ENCODE results near the gene ELAPOR1. TPM values are rescaled to one million over a fixed set of nuclear protein-coding genes. Genes with fewer than 3 reads are reported as not detected.

ELAPOR1 gene
- total RNA-seq, 1 experiment from 2014 or later = 0.75 TPM

DNA sequence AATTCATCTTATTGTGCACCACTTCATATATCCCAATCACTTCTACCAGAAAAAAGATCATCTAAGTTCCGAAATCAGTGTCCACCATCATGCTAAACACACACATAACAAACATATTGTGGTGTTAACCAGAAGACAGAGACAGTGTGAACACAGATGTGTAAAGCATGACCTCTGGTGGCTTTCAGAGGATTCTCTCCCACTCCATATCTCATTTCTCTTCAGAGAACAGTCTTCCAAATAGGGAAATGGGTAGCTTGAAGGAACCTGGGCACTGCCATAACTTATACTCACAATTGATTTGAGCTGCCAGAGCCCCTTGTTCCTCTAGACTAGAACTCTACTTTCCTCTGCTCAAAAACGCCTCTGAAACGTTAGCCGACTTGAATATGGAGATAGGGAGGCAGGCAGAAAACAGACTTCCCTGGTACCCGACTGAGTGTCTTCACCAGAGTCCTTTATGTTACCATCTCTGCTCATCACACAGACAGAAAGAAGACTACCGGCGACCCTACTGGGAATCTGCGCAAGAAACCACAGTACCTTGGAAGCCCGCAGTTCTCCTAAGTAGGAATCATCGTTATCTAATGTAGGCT, 1.8 kb upstream of the ELAPOR1 start:
- no peaks in the 10 kb centered on the region for H3K9me3 ChIP-seq
- POLR2A ChIA-PET = no interaction called here
- DNase-seq = no peak
- no peak overlapping the region for H3K4me3 Mint-ChIP-seq (ENCODE audit: unreplicated experiment)
- TF ChIP-seq, protein P1, sequence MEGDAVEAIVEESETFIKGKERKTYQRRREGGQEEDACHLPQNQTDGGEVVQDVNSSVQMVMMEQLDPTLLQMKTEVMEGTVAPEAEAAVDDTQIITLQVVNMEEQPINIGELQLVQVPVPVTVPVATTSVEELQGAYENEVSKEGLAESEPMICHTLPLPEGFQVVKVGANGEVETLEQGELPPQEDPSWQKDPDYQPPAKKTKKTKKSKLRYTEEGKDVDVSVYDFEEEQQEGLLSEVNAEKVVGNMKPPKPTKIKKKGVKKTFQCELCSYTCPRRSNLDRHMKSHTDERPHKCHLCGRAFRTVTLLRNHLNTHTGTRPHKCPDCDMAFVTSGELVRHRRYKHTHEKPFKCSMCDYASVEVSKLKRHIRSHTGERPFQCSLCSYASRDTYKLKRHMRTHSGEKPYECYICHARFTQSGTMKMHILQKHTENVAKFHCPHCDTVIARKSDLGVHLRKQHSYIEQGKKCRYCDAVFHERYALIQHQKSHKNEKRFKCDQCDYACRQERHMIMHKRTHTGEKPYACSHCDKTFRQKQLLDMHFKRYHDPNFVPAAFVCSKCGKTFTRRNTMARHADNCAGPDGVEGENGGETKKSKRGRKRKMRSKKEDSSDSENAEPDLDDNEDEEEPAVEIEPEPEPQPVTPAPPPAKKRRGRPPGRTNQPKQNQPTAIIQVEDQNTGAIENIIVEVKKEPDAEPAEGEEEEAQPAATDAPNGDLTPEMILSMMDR (IDR thresholded peaks at IDR 0.05; ENCODE audit: insufficient read depth in 1 of 2, low read depth in 1 of 2, low read length in 1 of 2, severe bottlenecking in 1 of 2, unreplicated experiment in 1 of 2) = peak in 1 of 2 experiments; percentile 31
- no peaks in the 10 kb centered on the region for H3K9me3 Mint-ChIP-seq (ENCODE audit: unreplicated experiment)
- H3K4me1 Mint-ChIP-seq (ENCODE audit: low read depth, unreplicated experiment) = no peaks in the 10 kb centered on the region
- no peak overlapping the region for H3K4me3 ChIP-seq (ENCODE audit: low read depth, low read length)
- intact Hi-C loops (cut with micrococcal nuclease; ENCODE audit: unreplicated experiment) = loop anchor here (1.0 to 2.0 kb wide), 4 partner anchors 23 to 81 kb away; no protein-coding TSS in a partner anchor
- H3K27ac Mint-ChIP-seq (ENCODE audit: unreplicated experiment) = peak overlapping the region; percentile 16
- CTCF ChIA-PET = interaction anchor here (0.6 to 2.4 kb wide), 8 partner anchors 12 to 496 kb away, joined by 3 to 10 read pairs (median 6); no protein-coding TSS in a partner anchor
- H3K36me3 ChIP-seq (ENCODE audit: control insufficient read depth, insufficient read depth, low read length) = no peaks in the 10 kb centered on the region
- H3K36me3 Mint-ChIP-seq (ENCODE audit: insufficient read depth, unreplicated experiment) = peaks cover 9% of the 10 kb centered on the region
- no TSS peak for BruUV-seq (replicated peaks)
- H3K27me3 ChIP-seq (replicated peaks; ENCODE audit: control insufficient read depth, insufficient read depth, low read length) = no peaks in the 10 kb centered on the region
- H3K4me1 ChIP-seq = no peaks in the 10 kb centered on the region; the same call in 1 of the 2 replicates
- H3K27me3 Mint-ChIP-seq (ENCODE audit: insufficient read depth, unreplicated experiment) = no peaks in the 10 kb centered on the region

DNA sequence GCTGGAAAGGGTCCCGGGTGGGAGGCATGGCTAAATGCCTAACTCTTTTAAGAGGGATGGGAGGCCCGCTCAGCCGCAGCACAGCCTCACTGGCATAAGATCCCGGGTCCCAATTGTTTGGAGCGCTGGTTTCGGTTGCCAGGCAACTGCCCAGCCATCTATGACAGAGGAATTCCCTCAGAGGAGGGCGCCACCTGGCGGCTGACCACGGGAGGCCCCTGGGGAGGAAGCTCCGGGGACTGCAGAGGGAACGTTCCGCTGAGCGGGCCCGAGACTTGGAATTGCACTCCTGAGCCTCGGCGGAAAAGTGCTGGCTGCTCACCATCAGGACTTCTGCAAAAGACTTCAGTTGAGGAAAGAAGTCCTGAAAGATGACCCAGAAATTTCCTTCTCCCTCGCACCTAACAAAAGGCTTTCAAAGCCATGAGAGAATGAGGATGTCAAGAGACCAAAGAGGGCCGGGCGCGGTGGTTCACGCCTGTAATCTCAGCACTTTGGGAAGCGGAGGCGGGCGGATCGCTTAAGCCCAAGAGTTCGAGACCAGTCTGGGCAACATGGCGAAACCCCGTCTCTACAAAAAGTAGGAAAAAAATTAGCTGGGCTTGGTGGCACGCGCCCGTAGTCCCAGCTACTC, 1.1 kb upstream of the ELAPOR1 start:
- TF ChIP-seq, protein P1 (IDR thresholded peaks at IDR 0.05; ENCODE audit: insufficient read depth in 1 of 2, low read depth in 1 of 2, low read length in 1 of 2, severe bottlenecking in 1 of 2, unreplicated experiment in 1 of 2) = peak; percentile 61 to 76
- Histone ChIP-seq H3K9me3 (no peaks in the 10 kb centered on the region), H3K27me3 (replicated peaks; ENCODE audit: control insufficient read depth, insufficient read depth, low read length) (no peaks in the 10 kb centered on the region), H3K4me1 (no peaks in the 10 kb centered on the region; the same call in 1 of the 2 replicates), H3K36me3 (ENCODE audit: control insufficient read depth, insufficient read depth, low read length) (no peaks in the 10 kb centered on the region), H3K4me3 (ENCODE audit: low read depth, low read length) (no peak overlapping the region)
- Mint-ChIP-seq H3K4me1 (ENCODE audit: low read depth, unreplicated experiment) (no peaks in the 10 kb centered on the region), H3K9me3 (ENCODE audit: unreplicated experiment) (no peaks in the 10 kb centered on the region), H3K36me3 (ENCODE audit: insufficient read depth, unreplicated experiment) (peaks cover 9% of the 10 kb centered on the region), H3K4me3 (ENCODE audit: unreplicated experiment) (peak overlapping the region; percentile 39), H3K27me3 (ENCODE audit: insufficient read depth, unreplicated experiment) (no peaks in the 10 kb centered on the region), H3K27ac (ENCODE audit: unreplicated experiment) (peak overlapping the region; percentile 16)
- DNase-seq = peak; percentile 81 to 88
- intact Hi-C loops (cut with micrococcal nuclease; ENCODE audit: unreplicated experiment) = loop anchor here (1.0 to 2.0 kb wide), 4 partner anchors 23 to 81 kb away; no protein-coding TSS in a partner anchor
- no TSS peak for BruUV-seq (replicated peaks)
- POLR2A ChIA-PET = no interaction called here
- CTCF ChIA-PET = interaction anchor here (0.7 to 2.4 kb wide), 5 partner anchors 13 to 83 kb away, joined by 3 to 10 read pairs (median 6); no protein-coding TSS in a partner anchor

DNA sequence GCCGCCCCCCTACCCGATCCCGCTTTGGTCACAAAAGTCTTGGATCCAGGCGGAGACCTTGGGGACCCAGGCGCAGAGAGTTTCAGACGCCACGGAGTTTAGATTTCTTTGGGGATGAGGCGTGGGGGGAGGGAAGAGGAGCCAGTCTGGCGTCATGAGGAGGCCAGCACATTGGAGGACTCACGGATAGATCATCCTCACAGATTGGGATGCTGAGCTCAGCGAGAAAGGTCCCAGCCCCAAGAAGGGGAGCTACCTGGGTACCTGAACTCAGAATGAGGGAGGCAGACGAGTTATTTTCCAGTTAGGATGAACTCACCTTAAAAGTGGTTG, 393 bp downstream of the ELAPOR1 start:
- no peak for DNase-seq
- H3K36me3 Mint-ChIP-seq (ENCODE audit: insufficient read depth, unreplicated experiment) = peaks cover 14% of the 10 kb centered on the region
- BruUV-seq (replicated peaks) = no TSS peak
- TF ChIP-seq, protein P1 (IDR thresholded peaks at IDR 0.05; ENCODE audit: insufficient read depth in 1 of 2, low read depth in 1 of 2, low read length in 1 of 2, severe bottlenecking in 1 of 2, unreplicated experiment in 1 of 2) = no peak
- intact Hi-C loops (cut with micrococcal nuclease; ENCODE audit: unreplicated experiment) = no loop called here
- no peaks in the 10 kb centered on the region for H3K36me3 ChIP-seq (ENCODE audit: control insufficient read depth, insufficient read depth, low read length)
- H3K27ac Mint-ChIP-seq (ENCODE audit: unreplicated experiment) = no peak overlapping the region
- H3K4me1 Mint-ChIP-seq (ENCODE audit: low read depth, unreplicated experiment) = no peaks in the 10 kb centered on the region
- CTCF ChIA-PET = no interaction called here
- H3K9me3 ChIP-seq = no peaks in the 10 kb centered on the region
- no peaks in the 10 kb centered on the region for H3K27me3 ChIP-seq (replicated peaks; ENCODE audit: control insufficient read depth, insufficient read depth, low read length)
- POLR2A ChIA-PET = no interaction called here
- no peak overlapping the region; the same call in 1 of the 2 replicates for H3K4me3 ChIP-seq (ENCODE audit: low read depth, low read length)
- H3K4me3 Mint-ChIP-seq (ENCODE audit: unreplicated experiment) = no peak overlapping the region
- H3K27me3 Mint-ChIP-seq (ENCODE audit: insufficient read depth, unreplicated experiment) = no peaks in the 10 kb centered on the region
- no peaks in the 10 kb centered on the region; the same call in 1 of the 2 replicates for H3K4me1 ChIP-seq
- H3K9me3 Mint-ChIP-seq (ENCODE audit: unreplicated experiment) = no peaks in the 10 kb centered on the region
